CD4-positive, alpha-beta T cell (primary cell): ENCODE results near the gene EPS8L3. TPM values are rescaled to one million over a fixed set of nuclear protein-coding genes. Genes with fewer than 3 reads are reported as not detected.

Experiments used
- ATAC-seq: fragments of 200-7000 bp; cut with Tn5 transposase; one replicate; pipeline ENCODE4 v1.10.0; 2022; ENCODE audit warnings: mild to moderate bottlenecking; ENCODE audit not compliant: poor library complexity
- CTCF ChIA-PET: fragments of 350-600 bp; sonication (Branson Sonifier 250); formaldehyde crosslinking; loops from one replicate; lab custom pipeline; 2021; ENCODE audit warnings: antibody characterized with exemption, inconsistent platforms; lab: Charles Lee
- POLR2A ChIA-PET: fragments of 350-600 bp; sonication (Branson Sonifier 250); formaldehyde crosslinking; loops from one replicate; lab custom pipeline; 2021; ENCODE audit warnings: antibody characterized with exemption, inconsistent platforms; lab: Charles Lee
- DNase-seq, 14 experiments: peaks; one replicate each; pipeline ENCODE4 v3.0.0-alpha.2; 2013 to 2020; ENCODE audit warnings: mixed read lengths in 2 of 14
- H3K27ac ChIP-seq, 2 donors: one replicate each; pipeline versions ENCODE4 v1.5.1 to v1.7.0; 2013; ENCODE audit warnings: low read length in 2 of 2, low read depth in 1 of 2, mild to moderate bottlenecking in 1 of 2
- H3K27me3 ChIP-seq, 2 experiments: 1 replicate in 1 of 2; 2 replicates in 1 of 2; pipeline versions ENCODE4 v1.6.1 to v1.7.0; 2013; ENCODE audit warnings: low read length in 2 of 2, control low read depth in 1 of 2, mild to moderate bottlenecking in 1 of 2, moderate library complexity in 1 of 2; ENCODE audit not compliant: insufficient read depth in 2 of 2, control insufficient read depth in 1 of 2
- H3K36me3 ChIP-seq: one replicate; pipeline ENCODE4 v1.6.1; 2013; ENCODE audit warnings: low read length, control low read depth; ENCODE audit not compliant: insufficient read depth
- H3K4me1 ChIP-seq: one replicate; pipeline ENCODE4 v1.6.1; 2013; ENCODE audit warnings: low read length, control low read depth; ENCODE audit not compliant: insufficient read depth
- H3K4me3 ChIP-seq: one replicate; pipeline ENCODE4 v1.5.1; 2013; ENCODE audit warnings: mild to moderate bottlenecking, low read length, moderate library complexity
- H3K9me3 ChIP-seq, 2 experiments: 1 replicate in 1 of 2; 2 replicates in 1 of 2; pipeline versions ENCODE4 v1.6.1 to v1.7.0; 2013; ENCODE audit warnings: low read length in 2 of 2, mild to moderate bottlenecking in 2 of 2, control low read depth in 1 of 2, moderate library complexity in 1 of 2; ENCODE audit not compliant: control insufficient read depth in 1 of 2, insufficient read depth in 1 of 2
- H3K27ac Mint-ChIP-seq: one replicate; pipeline ENCODE4 v1.8.0; 2020; ENCODE audit warnings: mixed read lengths
- H3K27me3 Mint-ChIP-seq: one replicate; pipeline ENCODE4 v1.8.0; 2021; ENCODE audit warnings: mixed read lengths
- H3K36me3 Mint-ChIP-seq: one replicate; pipeline ENCODE4 v1.8.0; 2021; ENCODE audit warnings: low read depth, mixed read lengths
- H3K4me1 Mint-ChIP-seq: one replicate; pipeline ENCODE4 v1.8.0; 2021; ENCODE audit warnings: low read depth, mixed read lengths
- H3K4me3 Mint-ChIP-seq: one replicate; pipeline ENCODE4 v1.8.0; 2020; ENCODE audit warnings: mild to moderate bottlenecking, mixed read lengths
- H3K9me3 Mint-ChIP-seq: one replicate; pipeline ENCODE4 v1.8.0; 2020; ENCODE audit warnings: mixed read lengths
- intact Hi-C, 2 experiments: fragments of 100-400 bp; cut with DNase I in 1 of 2; cut with micrococcal nuclease in 1 of 2; formaldehyde crosslinking; loops; one replicate each; pipeline versions ENCODE4 v1.15.1 to v1.9.0; 2023 to 2025; cut with DNase I, micrococcal nuclease
- total RNA-seq, 174 experiments: library from RNA in 2 of 174; stranded (reverse) in 2 of 174; gene quantifications; one replicate each; pipeline ENCODE4 v1.2.3 and lab custom pipeline; 2021 to 2026
- TF ChIP-seq, protein P1 (sequence below): fragments of 200-600 bp; IDR thresholded peaks from one replicate; pipeline ENCODE4 v1.8.0; 2022; ENCODE audit warnings: antibody characterized with exemption, mild to moderate bottlenecking

The EPS8L3 gene
- total RNA-seq, 2 experiments from 2014 or later = not detected

DNA sequence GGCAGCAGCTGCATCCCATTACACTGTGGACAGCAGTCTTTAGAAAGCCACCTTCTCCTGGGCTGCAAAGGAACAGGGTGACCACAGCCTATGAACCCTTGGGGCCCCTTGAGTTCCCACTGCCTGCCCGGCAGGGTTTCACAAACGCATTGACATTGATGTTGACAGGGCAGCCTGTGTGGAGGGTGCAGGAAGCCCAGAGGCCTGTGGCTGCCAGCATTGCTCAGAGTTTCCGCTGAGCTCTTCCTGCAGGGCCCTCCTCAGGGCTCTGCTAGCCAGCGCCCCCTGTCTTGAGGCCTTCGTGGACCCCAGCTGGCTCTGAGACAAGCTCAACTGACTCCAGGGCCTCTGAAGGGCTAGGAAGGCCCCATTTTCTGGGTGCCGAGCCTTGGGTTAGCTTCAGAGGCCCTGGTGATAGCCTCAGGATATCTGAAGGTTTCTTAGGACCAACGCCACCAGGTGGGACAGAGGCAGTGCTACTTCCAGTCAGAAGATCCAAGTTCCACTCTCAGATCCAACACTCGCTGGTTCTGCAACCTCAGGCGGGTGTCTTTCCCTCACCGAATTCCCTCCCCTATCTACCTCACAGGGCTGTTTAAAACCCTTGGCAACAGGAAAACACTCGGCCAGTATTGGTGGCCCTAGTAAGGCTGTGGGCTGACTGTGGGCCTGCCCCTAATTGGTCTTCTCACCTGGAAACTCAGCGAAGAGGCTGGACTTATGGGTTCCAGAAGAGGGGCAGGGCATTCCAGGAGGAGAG lies 27.2 kb upstream of the EPS8L3 start:
- CTCF ChIA-PET = interaction anchor here (0.5 to 3.1 kb wide), 12 partner anchors 9 to 370 kb away, joined by 3 to 31 read pairs (median 3); partner anchors contain the start of gene AHCYL1
- TF ChIP-seq, protein P1, sequence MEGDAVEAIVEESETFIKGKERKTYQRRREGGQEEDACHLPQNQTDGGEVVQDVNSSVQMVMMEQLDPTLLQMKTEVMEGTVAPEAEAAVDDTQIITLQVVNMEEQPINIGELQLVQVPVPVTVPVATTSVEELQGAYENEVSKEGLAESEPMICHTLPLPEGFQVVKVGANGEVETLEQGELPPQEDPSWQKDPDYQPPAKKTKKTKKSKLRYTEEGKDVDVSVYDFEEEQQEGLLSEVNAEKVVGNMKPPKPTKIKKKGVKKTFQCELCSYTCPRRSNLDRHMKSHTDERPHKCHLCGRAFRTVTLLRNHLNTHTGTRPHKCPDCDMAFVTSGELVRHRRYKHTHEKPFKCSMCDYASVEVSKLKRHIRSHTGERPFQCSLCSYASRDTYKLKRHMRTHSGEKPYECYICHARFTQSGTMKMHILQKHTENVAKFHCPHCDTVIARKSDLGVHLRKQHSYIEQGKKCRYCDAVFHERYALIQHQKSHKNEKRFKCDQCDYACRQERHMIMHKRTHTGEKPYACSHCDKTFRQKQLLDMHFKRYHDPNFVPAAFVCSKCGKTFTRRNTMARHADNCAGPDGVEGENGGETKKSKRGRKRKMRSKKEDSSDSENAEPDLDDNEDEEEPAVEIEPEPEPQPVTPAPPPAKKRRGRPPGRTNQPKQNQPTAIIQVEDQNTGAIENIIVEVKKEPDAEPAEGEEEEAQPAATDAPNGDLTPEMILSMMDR = peak; percentile 76
- Histone ChIP-seq H3K4me1 (peaks cover 81% of the 10 kb centered on the region), H3K27me3 (no peaks in the 10 kb centered on the region), H3K27ac (peak overlapping the region; percentile 32 to 69), H3K9me3 (no peaks in the 10 kb centered on the region), H3K4me3 (no peak overlapping the region), H3K36me3 (no peaks in the 10 kb centered on the region)
- H3K4me3 Mint-ChIP-seq = peak overlapping the region; percentile 48
- peak overlapping the region; percentile 66 for H3K27ac Mint-ChIP-seq
- POLR2A ChIA-PET = interaction anchor here (0.6 to 3.7 kb wide), 17 partner anchors 9 to 244 kb away, joined by 3 to 52 read pairs (median 4); partner anchors contain the start of genes AHCYL1, GNAI3 and STRIP1
- H3K27me3 Mint-ChIP-seq = no peaks in the 10 kb centered on the region
- no peaks in the 10 kb centered on the region for H3K36me3 Mint-ChIP-seq
- DNase-seq = peak; percentile 51 to 90 (median 70)
- intact Hi-C loops = loop anchor here in 1 of 2 experiments (5.0 kb wide), 1 partner anchor 116 kb away; no protein-coding TSS in a partner anchor
- H3K4me1 Mint-ChIP-seq = peaks cover 60% of the 10 kb centered on the region
- no peaks in the 10 kb centered on the region for H3K9me3 Mint-ChIP-seq
- ATAC-seq = peak; percentile 95

GRCh38 chr1:109790329-109790728 lies 26.6 kb upstream of the EPS8L3 start:
- H3K9me3 ChIP-seq = no peaks in the 10 kb centered on the region
- no peak for DNase-seq
- POLR2A ChIA-PET = interaction anchor here (0.6 to 3.7 kb wide), 15 partner anchors 9 to 244 kb away, joined by 3 to 52 read pairs (median 4); partner anchors contain the start of genes AHCYL1, GNAI3 and STRIP1
- no peak for ATAC-seq
- Mint-ChIP-seq H3K27me3 (no peaks in the 10 kb centered on the region), H3K36me3 (no peaks in the 10 kb centered on the region), H3K4me1 (peaks cover 56% of the 10 kb centered on the region), H3K4me3 (no peak overlapping the region), H3K9me3 (no peaks in the 10 kb centered on the region), H3K27ac (peak overlapping the region; percentile 66)
- no peaks in the 10 kb centered on the region for H3K36me3 ChIP-seq
- TF ChIP-seq, protein P1 = no peak
- peak overlapping the region; percentile 32 to 69 for H3K27ac ChIP-seq
- no peaks in the 10 kb centered on the region for H3K27me3 ChIP-seq
- intact Hi-C loops = loop anchor here in 1 of 2 experiments (5.0 kb wide), 1 partner anchor 117 kb away; no protein-coding TSS in a partner anchor
- H3K4me3 ChIP-seq = no peak overlapping the region
- CTCF ChIA-PET = interaction anchor here (0.5 to 3.1 kb wide), 10 partner anchors 8 to 369 kb away, joined by 3 to 31 read pairs (median 4); partner anchors contain the start of gene AHCYL1
- peaks cover 81% of the 10 kb centered on the region for H3K4me1 ChIP-seq

- Histone ChIP-seq H3K27ac (peak overlapping the region in 1 of 2 donors; percentile 6), H3K27me3 (no peaks in the 10 kb centered on the region), H3K9me3 (no peaks in the 10 kb centered on the region), H3K36me3 (no peaks in the 10 kb centered on the region), H3K4me1 (peaks cover 77% of the 10 kb centered on the region), H3K4me3 (no peak overlapping the region)
- Mint-ChIP-seq H3K27me3 (no peaks in the 10 kb centered on the region), H3K36me3 (no peaks in the 10 kb centered on the region), H3K9me3 (no peaks in the 10 kb centered on the region), H3K27ac (peak overlapping the region; percentile 66), H3K4me3 (no peak overlapping the region), H3K4me1 (peaks cover 53% of the 10 kb centered on the region)
- ChIA-PET POLR2A (interaction anchor here (1.5 to 3.7 kb wide), 5 partner anchors 12 to 241 kb away, joined by 5 to 52 read pairs (median 6); partner anchors contain the start of genes AHCYL1 and GNAI3), CTCF (interaction anchor here (1.3 to 1.6 kb wide), 4 partner anchors 13 to 117 kb away, joined by 3 to 17 read pairs (median 4); no protein-coding TSS in a partner anchor)
- TF ChIP-seq, protein P1 = no peak
- ATAC-seq (no peak), DNase-seq (peak in 1 of 14 experiments; percentile 31)
- intact Hi-C loops = loop anchor here in 1 of 2 experiments (5.0 kb wide), 1 partner anchor 118 kb away; no protein-coding TSS in a partner anchor
Observed at GRCh38 chr1:109789551-109790180, 25.9 kb upstream of the EPS8L3 start.
